GM12875 (cell line): ENCODE results near the gene CPLX3.
A peak's percentile ranks its signal among the peaks of the same experiment; 100 is the strongest.

ENCODE experiments used
- H3K4me3 ChIP-seq: one replicate; pipeline ENCODE4 v1.5.1; 2011; ENCODE audit warnings: low read depth, low read length, control low read depth
- CTCF ChIP-seq: IDR thresholded peaks from 2 replicates; pipeline ENCODE4 v1.5.1; 2011; ENCODE audit warnings: low read depth, mild to moderate bottlenecking, control low read depth, inconsistent platforms, low read length, moderate library complexity, borderline replicate concordance; ENCODE audit not compliant: insufficient read depth

The CPLX3 gene

GRCh38 chr15:74789741-74790079 lies 36.7 kb upstream of the CPLX3 start:
- peak overlapping the region; percentile 51 for H3K4me3 ChIP-seq
- no peak for TF ChIP-seq CTCF

- peak overlapping the region; percentile 51 for H3K4me3 ChIP-seq
- TF ChIP-seq CTCF, result no peak
Observed at GRCh38 chr15:74790080-74790916, 36.1 kb upstream of the CPLX3 start.

GRCh38 chr15:74791007-74791406 lies 35.4 kb upstream of the CPLX3 start:
- no peak overlapping the region for H3K4me3 ChIP-seq
- TF ChIP-seq CTCF, result no peak

- no peak for TF ChIP-seq CTCF
- H3K4me3 ChIP-seq, result peak overlapping the region; percentile 15
Observed at GRCh38 chr15:74791667-74792066, 34.8 kb upstream of the CPLX3 start.

GRCh38 chr15:74792227-74793016 lies 34.0 kb upstream of the CPLX3 start:
- H3K4me3 ChIP-seq, result peak overlapping the region; percentile 15
- no peak for TF ChIP-seq CTCF

GRCh38 chr15:74793135-74794028 lies 33.0 kb upstream of the CPLX3 start:
- peak; percentile 74 for TF ChIP-seq CTCF
- no peak overlapping the region for H3K4me3 ChIP-seq
